HG03108 (cell line): Measurements from ENCODE around the gene PTGR3.
"Not testable (repeated sequence)": the region's sequence is repeated elsewhere in the genome, so short reads cannot be mapped to it uniquely, and the experiment has no call there.

Experiments used
- ATAC-seq: cut with Tn5 transposase; IDR thresholded peaks from one replicate; pipeline ENCODE4 v1.9.1; 2021; ENCODE audit warnings: moderate library complexity; ENCODE audit not compliant: unreplicated experiment

The PTGR3 gene

GRCh38 chr18:75204269-75204731 is 4.6 kb downstream of the PTGR3 start:
- no peak for ATAC-seq

GRCh38 chr18:75203416-75204268 is 5.3 kb downstream of the PTGR3 start:
- ATAC-seq, result no peak

GRCh38 chr18:75202696-75203365 is 6.1 kb downstream of the PTGR3 start:
- no peak for ATAC-seq

- no peak for ATAC-seq
These were observed 7.4 kb downstream of the PTGR3 start for GRCh38 chr18:75201282-75202270.

- ATAC-seq, result no peak
These were observed 8.2 kb downstream of the PTGR3 start for GRCh38 chr18:75200605-75201280.

- ATAC-seq, result no peak
These were observed 8.9 kb downstream of the PTGR3 start for GRCh38 chr18:75200071-75200470.

GRCh38 chr18:75199327-75199726 is 9.6 kb downstream of the PTGR3 start:
- ATAC-seq, result no peak

- no peak for ATAC-seq
These were observed 10.9 kb downstream of the PTGR3 start for GRCh38 chr18:75198036-75198435.

GRCh38 chr18:75192899-75193298 is 16.0 kb downstream of the PTGR3 start:
- no peak for ATAC-seq

GRCh38 chr18:75189696-75190095 is 19.2 kb downstream of the PTGR3 start:
- ATAC-seq, result no peak

- ATAC-seq, result not testable (repeated sequence)
These were observed 21.2 kb downstream of the PTGR3 start for GRCh38 chr18:75187702-75188101.

GRCh38 chr18:75185460-75185859 is 23.5 kb downstream of the PTGR3 start:
- ATAC-seq, result no peak

- no peak for ATAC-seq
These were observed 24.9 kb downstream of the PTGR3 start for GRCh38 chr18:75183973-75184493.

GRCh38 chr18:75183524-75183923 is 25.4 kb downstream of the PTGR3 start:
- no peak for ATAC-seq

- ATAC-seq, result no peak
These were observed 28.9 kb downstream of the PTGR3 start for GRCh38 chr18:75179819-75180600.

- ATAC-seq, result no peak
These were observed 30.6 kb downstream of the PTGR3 start for GRCh38 chr18:75178376-75178775.

GRCh38 chr18:75176849-75177248 is 32.1 kb downstream of the PTGR3 start:
- no peak for ATAC-seq

GRCh38 chr18:75173738-75174137 is 35.2 kb downstream of the PTGR3 start:
- no peak for ATAC-seq

- ATAC-seq, result peak; percentile 99
These were observed 35.9 kb downstream of the PTGR3 start for GRCh38 chr18:75173125-75173432.
